ENCODE measurements around the gene GABRE.

GABRE gene

GRCh38 chrX:151974336-151975227, at the start of gene GABRE:
Gene GABRE, minus strand, starts transcription at chrX:151974676. Its CDS starts 51 bp downstream, at chrX:151974625.
- DNase-seq, result no peak

- no peak for DNase-seq
Measured at GRCh38 chrX:152020888-152021287, 46.4 kb upstream of the GABRE start.

- DNase-seq, result no peak
Measured at GRCh38 chrX:151999813-152000212, 25.3 kb upstream of the GABRE start.

- DNase-seq, result no peak
Measured at GRCh38 chrX:151997539-151997938, 23.1 kb upstream of the GABRE start.

- no peak for DNase-seq
Measured at GRCh38 chrX:151996347-151996746, 21.9 kb upstream of the GABRE start.

GRCh38 chrX:151994476-151994875, 20.0 kb upstream of the GABRE start:
- no peak for DNase-seq

- no peak for DNase-seq
Measured at GRCh38 chrX:151988706-151989299, 14.3 kb upstream of the GABRE start.

GRCh38 chrX:151987108-151987507, 12.6 kb upstream of the GABRE start:
- no peak for DNase-seq

- no peak for DNase-seq
Measured at GRCh38 chrX:151985955-151986354, 11.5 kb upstream of the GABRE start.

GRCh38 chrX:151985531-151985930, 11.1 kb upstream of the GABRE start:
- DNase-seq, result no peak

- DNase-seq, result no peak
Measured at GRCh38 chrX:151984902-151985301, 10.4 kb upstream of the GABRE start.

- no peak for DNase-seq
Measured at GRCh38 chrX:151984328-151984727, 9.9 kb upstream of the GABRE start.

GRCh38 chrX:151983186-151983585, 8.7 kb upstream of the GABRE start:
- DNase-seq, result no peak

- no peak for DNase-seq
Measured at GRCh38 chrX:151982222-151982621, 7.7 kb upstream of the GABRE start.

- no peak for DNase-seq
Measured at GRCh38 chrX:151981129-151981528, 6.7 kb upstream of the GABRE start.

- DNase-seq, result no peak
Measured at GRCh38 chrX:151977923-151978322, 3.4 kb upstream of the GABRE start.

GRCh38 chrX:151977009-151977408, 2.5 kb upstream of the GABRE start:
- DNase-seq, result no peak

- DNase-seq, result no peak
Measured at GRCh38 chrX:151975736-151976275, 1.3 kb upstream of the GABRE start.

- DNase-seq, result no peak
Measured at GRCh38 chrX:151975228-151975593, 735 bp upstream of the GABRE start.

GRCh38 chrX:151973851-151974335, 583 bp downstream of the GABRE start:
- DNase-seq, result no peak

GRCh38 chrX:151973060-151973661, 1.3 kb downstream of the GABRE start:
- no peak for DNase-seq

- DNase-seq, result no peak
Measured at GRCh38 chrX:151970661-151971060, 3.8 kb downstream of the GABRE start.

GRCh38 chrX:151970027-151970426, 4.4 kb downstream of the GABRE start:
- DNase-seq, result no peak

GRCh38 chrX:151966236-151966635, 8.2 kb downstream of the GABRE start:
- no peak for DNase-seq

All from activated CD4-positive, alpha-beta T cell treated with anti-CD3 and anti-CD28 coated beads, Interleukin-10, Interleukin-2, amounts not matched to agents 100 ng/mL and 50 ng/mL, durations not matched to agents 16 hours and 8 hours (primary cell).